GM18870 (cell line): Measurements from ENCODE around the gene ZNF837.
"Not testable (repeated sequence)": the region's sequence is repeated elsewhere in the genome, so short reads cannot be mapped to it uniquely, and the experiment has no call there.

Experiments used
- ATAC-seq: cut with Tn5 transposase; IDR thresholded peaks from one replicate; pipeline ENCODE4 v1.9.1; 2021; ENCODE audit warnings: moderate library complexity; ENCODE audit not compliant: unreplicated experiment

ZNF837 gene

GRCh38 chr19:58351990-58352755 lies 28.7 kb downstream of the ZNF837 start:
- no peak for ATAC-seq

- ATAC-seq, result no peak
These were observed 29.3 kb downstream of the ZNF837 start for GRCh38 chr19:58351558-58351878.

GRCh38 chr19:58350871-58351557 lies 29.8 kb downstream of the ZNF837 start:
- ATAC-seq, result no peak

GRCh38 chr19:58350001-58350861 lies 30.6 kb downstream of the ZNF837 start:
- no peak for ATAC-seq

- ATAC-seq, result no peak
These were observed 31.2 kb downstream of the ZNF837 start for GRCh38 chr19:58349590-58349989.

- ATAC-seq, result not testable (repeated sequence)
These were observed 32.8 kb downstream of the ZNF837 start for GRCh38 chr19:58348080-58348479.

- peak; percentile 63 for ATAC-seq
These were observed 33.6 kb downstream of the ZNF837 start for GRCh38 chr19:58346961-58347929.

GRCh38 chr19:58345558-58345957 lies 35.3 kb downstream of the ZNF837 start:
- ATAC-seq, result no peak

- no peak for ATAC-seq
These were observed 41.8 kb downstream of the ZNF837 start for GRCh38 chr19:58338825-58339558.

GRCh38 chr19:58338336-58338735 lies 42.5 kb downstream of the ZNF837 start:
- ATAC-seq, result no peak

- ATAC-seq, result no peak
These were observed 44.0 kb downstream of the ZNF837 start for GRCh38 chr19:58336820-58337219.

- ATAC-seq, result no peak
These were observed 44.6 kb downstream of the ZNF837 start for GRCh38 chr19:58336216-58336615.

- ATAC-seq, result no peak
These were observed 45.2 kb downstream of the ZNF837 start for GRCh38 chr19:58335630-58336029.

GRCh38 chr19:58334691-58335249 lies 46.1 kb downstream of the ZNF837 start:
- ATAC-seq, result no peak

- no peak for ATAC-seq
These were observed 48.1 kb downstream of the ZNF837 start for GRCh38 chr19:58332697-58333096.

GRCh38 chr19:58330458-58330857 lies 50.4 kb downstream of the ZNF837 start:
- no peak for ATAC-seq

GRCh38 chr19:58328999-58329398 lies 51.8 kb downstream of the ZNF837 start:
- ATAC-seq, result no peak

GRCh38 chr19:58326914-58327726 lies 53.7 kb downstream of the ZNF837 start, which contains the start of gene ZSCAN22:
Gene ZSCAN22 (plus strand): TSS chr19:58326994. CDS start chr19:58334803, 7,809 bp downstream.
- peak; percentile 76 for ATAC-seq
